ENCODE results near the gene GLYR1. TPM values are rescaled to one million over a fixed set of nuclear protein-coding genes. Genes with fewer than 3 reads are reported as not detected.

The GLYR1 gene
- total and polyA plus RNA-seq, 2 donors (not counting 3 experiments of a cell fraction or from before 2014, with no cell fraction given) = 47.9 to 107 TPM

DNA sequence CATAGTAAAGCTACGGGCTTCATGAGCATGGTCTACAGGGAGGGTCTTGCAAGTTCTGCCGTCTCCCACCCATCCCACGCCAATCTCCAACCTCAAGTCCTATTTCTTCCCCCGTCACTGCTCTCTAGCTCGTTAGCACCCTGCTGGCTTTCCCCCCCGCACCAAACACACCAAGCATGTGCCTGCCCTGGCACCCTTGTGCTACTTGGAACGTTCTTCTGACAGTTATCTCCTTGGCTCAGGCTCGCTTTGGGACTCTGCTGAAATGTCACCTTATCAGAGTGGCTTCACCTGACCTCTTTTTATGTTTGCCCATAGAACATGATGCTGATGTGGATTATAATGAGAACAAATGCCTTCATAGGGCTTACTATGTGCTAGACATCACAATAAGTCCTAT lies 21.9 kb downstream of the GLYR1 start:
- Histone ChIP-seq H3K9me1 (replicated peaks; ENCODE audit: control insufficient read depth, extremely low read depth, insufficient read depth, low read length) (no peaks in the 10 kb centered on the region), H3K4me2 (ENCODE audit: insufficient read depth, low read length) (no peak overlapping the region), H4K20me1 (replicated peaks; ENCODE audit: control insufficient read depth, extremely low read depth, insufficient read depth, low read length) (no peaks in the 10 kb centered on the region), H3K4me1 (ENCODE audit: control insufficient read depth, extremely low read depth, insufficient read depth, low read length) (no peaks in the 10 kb centered on the region), H3K4me3 (replicated peaks in 1 of 3; ENCODE audit: insufficient read depth in 1 of 3, low read depth in 1 of 3, low read length in 3 of 3) (no peak overlapping the region), H3K36me3 (ENCODE audit: control insufficient read depth in 2 of 2, extremely low read depth in 1 of 2, insufficient read depth in 2 of 2, low read length in 2 of 2) (peaks cover 32 to 53% of the 10 kb centered on the region in 2 experiments), H3K9ac (replicated peaks; ENCODE audit: extremely low read depth, insufficient read depth, low read length) (no peak overlapping the region), H3K27ac (ENCODE audit: insufficient read depth, low read depth, low read length) (no peak overlapping the region), H2AFZ (ENCODE audit: low read depth, low read length) (no peak overlapping the region), H3K79me2 (ENCODE audit: control insufficient read depth, insufficient read depth, low read length) (no peaks in the 10 kb centered on the region), H3K9me3 (replicated peaks; ENCODE audit: control insufficient read depth, insufficient read depth, low read length) (no peaks in the 10 kb centered on the region), H3K27me3 (ENCODE audit: control insufficient read depth in 2 of 2, insufficient read depth in 2 of 2, low read length in 2 of 2) (no peaks in the 10 kb centered on the region)
- dilution Hi-C loops (cut with MboI; ENCODE audit: extremely low pct_ligation_motif_present, low sequenced_read_pairs) = no loop called here
- POLR2A ChIA-PET = no interaction called here
- intact Hi-C loops (cut with micrococcal nuclease) = no loop called here
- TF ChIP-seq EZH2 (IDR thresholded peaks at IDR 0.05; ENCODE audit: borderline replicate concordance, low read depth, low read length, severe bottlenecking) (no peak), GATA2 (IDR thresholded peaks at IDR 0.05; ENCODE audit: insufficient read depth, insufficient read length, low read depth, low read length) (no peak), JUN (IDR thresholded peaks at IDR 0.05; ENCODE audit: borderline replicate concordance, insufficient read depth, insufficient read length, low read depth) (no peak), FOS (IDR thresholded peaks at IDR 0.05; ENCODE audit: borderline replicate concordance, insufficient read depth, low read length) (no peak), POLR2AphosphoS5 (IDR thresholded peaks at IDR 0.05; ENCODE audit: insufficient read depth, low read depth, low read length) (no peak), POLR2A (IDR thresholded peaks at IDR 0.05; ENCODE audit: low read depth, low read length) (no peak), MYC (IDR thresholded peaks at IDR 0.05; ENCODE audit: low read depth, low read length) (no peak)
- TF ChIP-seq, protein P1, sequence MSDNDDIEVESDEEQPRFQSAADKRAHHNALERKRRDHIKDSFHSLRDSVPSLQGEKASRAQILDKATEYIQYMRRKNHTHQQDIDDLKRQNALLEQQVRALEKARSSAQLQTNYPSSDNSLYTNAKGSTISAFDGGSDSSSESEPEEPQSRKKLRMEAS (IDR thresholded peaks at IDR 0.05; ENCODE audit: insufficient read depth, insufficient read length) = no peak
- TF ChIP-seq, protein P2, sequence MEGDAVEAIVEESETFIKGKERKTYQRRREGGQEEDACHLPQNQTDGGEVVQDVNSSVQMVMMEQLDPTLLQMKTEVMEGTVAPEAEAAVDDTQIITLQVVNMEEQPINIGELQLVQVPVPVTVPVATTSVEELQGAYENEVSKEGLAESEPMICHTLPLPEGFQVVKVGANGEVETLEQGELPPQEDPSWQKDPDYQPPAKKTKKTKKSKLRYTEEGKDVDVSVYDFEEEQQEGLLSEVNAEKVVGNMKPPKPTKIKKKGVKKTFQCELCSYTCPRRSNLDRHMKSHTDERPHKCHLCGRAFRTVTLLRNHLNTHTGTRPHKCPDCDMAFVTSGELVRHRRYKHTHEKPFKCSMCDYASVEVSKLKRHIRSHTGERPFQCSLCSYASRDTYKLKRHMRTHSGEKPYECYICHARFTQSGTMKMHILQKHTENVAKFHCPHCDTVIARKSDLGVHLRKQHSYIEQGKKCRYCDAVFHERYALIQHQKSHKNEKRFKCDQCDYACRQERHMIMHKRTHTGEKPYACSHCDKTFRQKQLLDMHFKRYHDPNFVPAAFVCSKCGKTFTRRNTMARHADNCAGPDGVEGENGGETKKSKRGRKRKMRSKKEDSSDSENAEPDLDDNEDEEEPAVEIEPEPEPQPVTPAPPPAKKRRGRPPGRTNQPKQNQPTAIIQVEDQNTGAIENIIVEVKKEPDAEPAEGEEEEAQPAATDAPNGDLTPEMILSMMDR (IDR thresholded peaks at IDR 0.05; ENCODE audit: extremely low read depth in 1 of 2, insufficient read depth in 1 of 2, low read depth in 1 of 2, low read length in 2 of 2) = no peak
- CTCF ChIA-PET = no interaction called here
- no peak for FAIRE-seq
- no peak for DNase-seq (ENCODE audit: low read depth, low spot score)
- BruUV-seq (replicated peaks) = no TSS peak

Data from endothelial cell of umbilical vein (primary cell).